Measurements from ENCODE around the gene ALMS1. TPM values are rescaled to one million over a fixed set of nuclear protein-coding genes. Genes with fewer than 3 reads are reported as not detected.
A peak's percentile ranks its signal among the peaks of the same experiment; 100 is the strongest.

ALMS1 gene
- total and polyA plus RNA-seq, 4 donors, result 7.2 to 58.0 (median 20.5) TPM

GRCh38 chr2:73350035-73350691, 35.5 kb upstream of the ALMS1 start:
- WGBS, 2 donors, result 70 to 85% methylated on average over 4 of the region's 4 CpGs
- Histone ChIP-seq H3K27ac (ENCODE audit: low read depth in 1 of 2, low read length in 1 of 2) (no peak overlapping the region), H3K9ac (ENCODE audit: insufficient read depth in 1 of 2, low read length in 2 of 2) (no peak overlapping the region), H3K27me3 (ENCODE audit: control insufficient read depth in 3 of 3, insufficient read depth in 3 of 3, low read length in 2 of 3) (peaks cover 0 to 15% (median 0%) of the 10 kb centered on the region in 3 donors), H3K4me3 (no peak overlapping the region), H3K4me1 (ENCODE audit: control insufficient read depth in 5 of 5, insufficient read depth in 5 of 5, low read length in 5 of 5) (no peaks in the 10 kb centered on the region), H3K36me3 (ENCODE audit: control insufficient read depth in 4 of 4, insufficient read depth in 4 of 4, low read length in 4 of 4) (no peaks in the 10 kb centered on the region), H3K9me3 (ENCODE audit: control insufficient read depth in 4 of 4, insufficient read depth in 3 of 4, low read length in 3 of 4) (no peaks in the 10 kb centered on the region)
- ATAC-seq (ENCODE audit: insufficient read depth, low FRiP score), result no peak
- TF ChIP-seq CTCF (IDR thresholded peaks at IDR 0.05; ENCODE audit: control extremely low read depth, extremely low read depth), result no peak
- DNase-seq, result no peak

DNA sequence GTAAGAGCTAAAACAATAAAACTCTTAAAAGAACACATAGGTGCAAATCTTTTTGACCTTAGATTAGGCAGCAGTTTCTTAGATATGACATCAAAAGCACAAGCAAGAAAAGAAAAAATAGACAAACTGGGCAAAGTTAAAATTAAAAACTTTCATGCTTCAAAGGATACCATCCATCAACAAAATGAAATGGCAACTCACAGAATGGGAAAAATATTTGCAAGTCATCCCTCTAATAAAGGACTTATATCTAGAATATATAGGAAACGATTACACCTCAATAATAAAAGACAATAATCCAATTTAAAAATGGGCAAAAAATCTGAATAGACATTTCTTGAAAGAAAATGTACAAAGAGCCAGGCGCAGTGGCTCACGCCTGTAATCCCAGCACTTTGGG, 29.5 kb upstream of the ALMS1 start:
- Histone ChIP-seq H3K9ac (ENCODE audit: insufficient read depth in 1 of 2, low read length in 2 of 2) (no peak overlapping the region), H3K4me1 (ENCODE audit: control insufficient read depth in 5 of 5, insufficient read depth in 5 of 5, low read length in 5 of 5) (no peaks in the 10 kb centered on the region), H3K27ac (ENCODE audit: low read depth in 1 of 2, low read length in 1 of 2) (no peak overlapping the region), H3K4me3 (no peak overlapping the region), H3K9me3 (ENCODE audit: control insufficient read depth in 4 of 4, insufficient read depth in 3 of 4, low read length in 3 of 4) (no peaks in the 10 kb centered on the region), H3K36me3 (ENCODE audit: control insufficient read depth in 4 of 4, insufficient read depth in 4 of 4, low read length in 4 of 4) (no peaks in the 10 kb centered on the region), H3K27me3 (ENCODE audit: control insufficient read depth in 3 of 3, insufficient read depth in 3 of 3, low read length in 2 of 3) (no peaks in the 10 kb centered on the region)
- 94 to 96% methylated on average over 3 of the region's 3 CpGs for WGBS, 2 donors
- DNase-seq (no peak), ATAC-seq (ENCODE audit: insufficient read depth, low FRiP score) (no peak)
- TF ChIP-seq CTCF (IDR thresholded peaks at IDR 0.05; ENCODE audit: control extremely low read depth, extremely low read depth), result no peak

GRCh38 chr2:73359915-73360697, 25.5 kb upstream of the ALMS1 start:
- Histone ChIP-seq H3K27me3 (ENCODE audit: control insufficient read depth in 3 of 3, insufficient read depth in 3 of 3, low read length in 2 of 3) (no peaks in the 10 kb centered on the region), H3K4me1 (ENCODE audit: control insufficient read depth in 5 of 5, insufficient read depth in 5 of 5, low read length in 5 of 5) (no peaks in the 10 kb centered on the region), H3K4me3 (no peak overlapping the region), H3K36me3 (ENCODE audit: control insufficient read depth in 4 of 4, insufficient read depth in 4 of 4, low read length in 4 of 4) (no peaks in the 10 kb centered on the region), H3K9me3 (ENCODE audit: control insufficient read depth in 4 of 4, insufficient read depth in 3 of 4, low read length in 3 of 4) (no peaks in the 10 kb centered on the region), H3K9ac (ENCODE audit: insufficient read depth in 1 of 2, low read length in 2 of 2) (no peak overlapping the region), H3K27ac (ENCODE audit: low read depth in 1 of 2, low read length in 1 of 2) (no peak overlapping the region)
- ATAC-seq (ENCODE audit: insufficient read depth, low FRiP score) (no peak), DNase-seq (peak in 2 of 3 donors; percentile 1 to 7)
- TF ChIP-seq CTCF (IDR thresholded peaks at IDR 0.05; ENCODE audit: control extremely low read depth, extremely low read depth), result no peak
- 19 to 24% methylated on average over 2 of the region's 2 CpGs for WGBS, 2 donors
